Measurements from ENCODE around the gene XXYLT1.

XXYLT1 gene

DNA sequence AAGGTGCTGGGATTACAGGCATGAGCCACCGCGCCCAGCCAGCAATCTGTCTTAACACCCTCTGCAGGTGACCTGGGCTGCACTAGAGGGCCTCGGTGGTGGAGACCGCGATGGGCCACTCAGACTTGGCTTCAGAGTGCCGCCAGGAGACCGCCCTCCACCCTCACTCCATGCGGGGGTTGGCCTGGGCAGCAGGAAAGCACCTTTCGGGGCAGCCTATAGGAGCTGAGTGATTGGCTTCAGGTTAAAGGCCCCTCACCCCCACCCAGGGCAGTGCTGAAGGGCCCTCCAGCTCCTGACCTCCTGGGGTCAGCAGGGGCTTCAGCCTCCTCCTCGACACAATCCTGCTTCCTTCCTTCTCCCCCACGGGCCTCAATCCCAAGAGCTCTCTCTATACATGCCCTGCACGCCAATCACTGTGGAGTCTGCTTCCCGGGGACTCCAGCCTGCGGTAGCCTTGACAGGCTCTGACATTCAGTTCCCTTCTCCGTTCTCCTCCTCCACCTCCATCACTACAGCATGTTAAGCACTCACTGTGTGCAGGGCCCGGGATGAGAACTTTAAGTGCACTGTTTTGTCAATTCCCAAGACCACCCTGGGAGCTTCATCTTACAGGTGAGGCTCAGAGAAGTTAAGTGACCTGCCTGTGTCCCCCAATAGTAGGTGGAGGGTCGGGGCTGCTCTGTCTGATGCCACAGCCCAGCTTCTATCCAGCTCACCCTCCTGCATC, 225.3 kb downstream of the XXYLT1 start:
- no peak for DNase-seq (ENCODE audit: extremely low spot score)
- TF ChIP-seq BHLHE40 (IDR thresholded peaks at IDR 0.05; ENCODE audit: borderline replicate concordance) (no peak), SUZ12 (IDR thresholded peaks at IDR 0.05) (no peak), FOXK2 (IDR thresholded peaks at IDR 0.05) (no peak), ARNT (IDR thresholded peaks at IDR 0.05) (no peak), L3MBTL2 (conservative IDR thresholded peaks at IDR 0.05) (no peak), HDGF (IDR thresholded peaks at IDR 0.05; ENCODE audit: borderline replicate concordance) (no peak), ZNF384 (IDR thresholded peaks at IDR 0.05) (no peak)
- TF ChIP-seq, protein P1, sequence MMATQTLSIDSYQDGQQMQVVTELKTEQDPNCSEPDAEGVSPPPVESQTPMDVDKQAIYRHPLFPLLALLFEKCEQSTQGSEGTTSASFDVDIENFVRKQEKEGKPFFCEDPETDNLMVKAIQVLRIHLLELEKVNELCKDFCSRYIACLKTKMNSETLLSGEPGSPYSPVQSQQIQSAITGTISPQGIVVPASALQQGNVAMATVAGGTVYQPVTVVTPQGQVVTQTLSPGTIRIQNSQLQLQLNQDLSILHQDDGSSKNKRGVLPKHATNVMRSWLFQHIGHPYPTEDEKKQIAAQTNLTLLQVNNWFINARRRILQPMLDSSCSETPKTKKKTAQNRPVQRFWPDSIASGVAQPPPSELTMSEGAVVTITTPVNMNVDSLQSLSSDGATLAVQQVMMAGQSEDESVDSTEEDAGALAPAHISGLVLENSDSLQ (IDR thresholded peaks at IDR 0.05): no peak
- ChIA-PET POLR2A (no interaction called here), CTCF (interaction anchor here (0.6 kb wide), 1 partner anchor 284 kb away, joined by 3 read pairs; no protein-coding TSS in a partner anchor)

DNA sequence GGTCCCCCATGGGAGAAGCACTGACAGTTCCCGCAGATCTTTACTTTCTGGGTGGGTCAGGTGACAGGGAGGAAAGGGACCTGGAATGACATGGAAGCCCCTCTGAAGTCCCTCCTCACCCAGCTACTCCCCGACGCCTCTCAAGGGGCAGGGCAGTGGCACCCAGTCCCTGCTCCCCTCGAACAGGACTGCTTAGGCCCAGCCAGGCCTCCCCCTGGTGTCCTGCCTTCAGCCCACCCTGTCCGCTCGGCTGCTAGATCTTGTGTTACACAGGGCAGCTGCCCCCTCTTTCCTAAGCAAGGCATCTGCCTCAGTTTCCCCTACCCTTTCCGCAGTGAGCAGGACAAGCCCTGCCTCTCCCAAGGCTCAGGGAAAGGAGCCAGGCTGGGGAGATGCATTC, 226.5 kb downstream of the XXYLT1 start:
- DNase-seq (ENCODE audit: extremely low spot score): no peak
- POLR2A ChIA-PET: no interaction called here
- CTCF ChIA-PET: no interaction called here
- TF ChIP-seq ELF4 (IDR thresholded peaks at IDR 0.05): no peak
- no peak for TF ChIP-seq SP1 (IDR thresholded peaks at IDR 0.05)
- TF ChIP-seq ARNT (IDR thresholded peaks at IDR 0.05): no peak
- TF ChIP-seq, protein P1 (IDR thresholded peaks at IDR 0.05): no peak
- TF ChIP-seq ZNF384 (IDR thresholded peaks at IDR 0.05): no peak
- TF ChIP-seq NFRKB (IDR thresholded peaks at IDR 0.05): no peak
- no peak for TF ChIP-seq HDGF (IDR thresholded peaks at IDR 0.05; ENCODE audit: borderline replicate concordance)
- no peak for TF ChIP-seq FOXA1 (IDR thresholded peaks at IDR 0.05)

DNA sequence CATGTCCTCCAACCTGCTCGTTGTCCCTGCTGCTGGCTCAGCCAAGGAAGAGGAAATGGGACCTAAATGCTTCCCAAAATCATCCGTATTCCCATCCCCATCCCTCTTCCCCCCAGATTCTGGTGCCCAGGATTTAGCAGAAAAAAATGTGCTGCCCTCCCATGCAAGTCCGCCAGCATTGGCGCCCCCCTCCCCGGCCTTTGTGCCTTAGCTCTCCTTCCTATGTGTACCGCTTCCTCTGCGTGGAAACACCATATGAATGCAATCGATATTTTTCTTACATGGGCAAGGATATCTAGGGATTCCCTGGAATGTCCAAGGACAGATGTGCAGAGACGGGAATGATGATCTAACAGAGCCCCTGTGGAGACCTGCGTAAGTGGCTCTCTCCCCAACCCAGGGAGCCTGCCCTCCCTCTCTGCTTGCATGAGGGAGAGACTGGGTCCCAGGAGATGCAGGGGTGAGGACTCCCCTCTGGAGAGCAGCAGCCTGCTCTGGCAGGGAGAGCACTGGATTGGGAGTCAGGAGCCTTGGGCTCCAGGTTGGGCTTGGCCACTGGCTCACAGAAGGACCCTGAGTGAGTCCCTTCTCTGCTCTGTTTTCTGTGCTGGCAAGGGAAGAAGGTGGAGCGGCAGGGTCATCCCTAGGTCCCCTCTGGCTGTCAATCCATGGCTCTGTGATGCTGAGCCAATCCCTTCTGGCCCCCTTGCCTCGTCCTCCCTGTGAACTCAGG, 227.2 kb downstream of the XXYLT1 start:
- ChIA-PET POLR2A (no interaction called here), CTCF (no interaction called here)
- no peak for DNase-seq (ENCODE audit: extremely low spot score)
- TF ChIP-seq LEF1 (IDR thresholded peaks at IDR 0.05; ENCODE audit: borderline replicate concordance) (no peak), FOXK2 (IDR thresholded peaks at IDR 0.05) (no peak), FOXM1 (IDR thresholded peaks at IDR 0.05; ENCODE audit: borderline replicate concordance) (no peak), FOXA1 (IDR thresholded peaks at IDR 0.05) (no peak), HDGF (IDR thresholded peaks at IDR 0.05; ENCODE audit: borderline replicate concordance) (no peak), L3MBTL2 (conservative IDR thresholded peaks at IDR 0.05) (no peak), TARDBP (IDR thresholded peaks at IDR 0.05) (no peak), ELF4 (IDR thresholded peaks at IDR 0.05) (no peak), ZNF384 (IDR thresholded peaks at IDR 0.05) (no peak), SP1 (IDR thresholded peaks at IDR 0.05) (no peak), SUZ12 (IDR thresholded peaks at IDR 0.05) (no peak), BHLHE40 (IDR thresholded peaks at IDR 0.05; ENCODE audit: borderline replicate concordance) (no peak), ARNT (IDR thresholded peaks at IDR 0.05) (no peak), NFRKB (IDR thresholded peaks at IDR 0.05) (no peak), CTBP1 (IDR thresholded peaks at IDR 0.05; ENCODE audit: borderline replicate concordance) (no peak)
- TF ChIP-seq, protein P1 (IDR thresholded peaks at IDR 0.05): no peak

DNA sequence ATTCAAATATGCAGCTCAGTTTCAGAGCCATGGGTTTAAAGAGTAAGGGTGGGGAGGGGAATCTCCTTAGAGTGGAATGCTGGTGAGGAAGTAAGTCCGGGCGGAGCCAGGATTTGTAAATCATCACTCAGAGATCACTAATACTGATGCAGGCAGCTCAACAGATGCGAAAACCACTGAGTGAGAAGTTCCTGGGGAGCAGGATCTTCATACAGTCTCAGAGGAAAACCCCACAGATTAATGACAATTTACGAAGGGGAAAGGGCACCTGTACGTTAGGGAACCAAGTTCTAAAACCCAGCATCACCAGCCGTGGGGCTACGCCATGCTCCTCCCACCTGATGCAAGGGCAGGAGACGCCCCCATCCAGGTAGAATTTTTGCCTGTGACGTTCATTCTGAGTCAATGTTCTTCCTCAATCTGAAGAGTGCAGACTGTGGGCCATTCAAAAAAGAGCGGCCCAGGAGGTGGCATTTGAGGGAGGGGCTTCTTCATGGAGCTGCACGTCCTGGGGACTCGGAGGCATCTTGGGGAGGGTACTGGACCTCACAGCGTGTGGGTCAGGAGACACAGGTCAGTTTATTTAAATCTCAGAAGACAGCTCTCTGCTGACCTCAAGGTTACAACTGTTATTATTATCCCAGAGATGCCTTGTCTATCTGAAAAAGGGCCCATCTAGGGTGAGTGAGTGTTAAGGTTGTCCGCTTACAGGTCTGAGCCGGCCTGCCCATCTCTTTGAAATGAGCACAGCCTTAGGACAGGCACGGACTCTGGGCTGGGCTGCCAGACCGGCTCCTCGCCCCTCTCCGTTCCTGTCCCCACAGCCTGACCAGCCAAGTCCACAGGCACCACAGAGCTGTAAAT, 228.0 kb downstream of the XXYLT1 start:
- no peak for DNase-seq (ENCODE audit: extremely low spot score)
- TF ChIP-seq ZNF384 (IDR thresholded peaks at IDR 0.05) (no peak), FOXK2 (IDR thresholded peaks at IDR 0.05) (no peak), ELF4 (IDR thresholded peaks at IDR 0.05) (no peak), TARDBP (IDR thresholded peaks at IDR 0.05) (no peak), LEF1 (IDR thresholded peaks at IDR 0.05; ENCODE audit: borderline replicate concordance) (no peak), FOXM1 (IDR thresholded peaks at IDR 0.05; ENCODE audit: borderline replicate concordance) (no peak), SUZ12 (IDR thresholded peaks at IDR 0.05) (no peak), ARNT (IDR thresholded peaks at IDR 0.05) (no peak)
- CTCF ChIA-PET: no interaction called here
- POLR2A ChIA-PET: no interaction called here

DNA sequence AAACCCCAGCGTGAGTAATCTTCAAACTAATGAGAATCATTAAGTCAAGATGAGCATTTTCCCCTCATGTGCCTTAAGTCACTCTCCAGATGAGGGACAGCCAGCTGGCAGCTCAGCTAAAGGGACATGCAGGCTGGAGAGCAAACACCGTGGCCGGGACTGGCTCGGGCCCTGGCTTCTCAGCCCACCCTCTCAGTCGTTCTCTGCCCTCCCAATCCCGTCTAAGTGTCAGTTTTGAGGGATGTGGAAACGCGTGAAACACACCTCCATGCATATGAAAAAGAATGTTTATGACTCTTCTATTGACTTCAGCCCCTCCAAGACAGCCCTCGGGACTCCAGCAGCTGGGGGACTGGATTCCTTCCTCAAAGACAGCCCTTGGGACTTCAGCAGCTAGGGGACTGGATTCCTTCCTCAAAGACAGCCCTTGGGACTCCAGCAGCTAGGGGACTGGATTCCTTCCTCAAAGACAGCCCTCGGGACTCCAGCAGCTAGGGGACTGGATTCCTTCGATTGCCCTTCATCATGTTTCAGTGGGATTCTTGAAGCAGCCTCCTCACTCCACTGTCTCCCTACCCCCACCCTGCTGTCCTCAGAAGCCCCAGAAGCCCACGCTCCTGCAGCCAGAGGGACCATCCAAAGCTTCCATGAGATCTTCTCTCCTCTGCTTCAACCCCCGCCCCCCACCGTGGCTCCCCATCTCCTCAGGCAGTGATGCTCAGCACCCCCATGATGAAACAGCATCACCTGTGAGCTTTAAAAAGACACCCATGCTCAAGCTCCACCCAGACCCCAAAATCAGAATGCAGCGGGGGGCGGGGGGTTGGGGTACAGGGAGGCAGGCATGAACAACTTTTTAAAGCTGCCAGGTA, 228.9 kb downstream of the XXYLT1 start:
- ChIA-PET CTCF (no interaction called here), POLR2A (no interaction called here)
- TF ChIP-seq FOXK2 (IDR thresholded peaks at IDR 0.05): no peak
- TF ChIP-seq BHLHE40 (IDR thresholded peaks at IDR 0.05; ENCODE audit: borderline replicate concordance): no peak
- TF ChIP-seq NFRKB (IDR thresholded peaks at IDR 0.05): no peak
- TF ChIP-seq TARDBP (IDR thresholded peaks at IDR 0.05): no peak
- no peak for TF ChIP-seq ZNF384 (IDR thresholded peaks at IDR 0.05)
- TF ChIP-seq, protein P1 (IDR thresholded peaks at IDR 0.05): no peak
- no peak for TF ChIP-seq HDGF (IDR thresholded peaks at IDR 0.05; ENCODE audit: borderline replicate concordance)
- no peak for TF ChIP-seq CTBP1 (IDR thresholded peaks at IDR 0.05; ENCODE audit: borderline replicate concordance)
- no peak for DNase-seq (ENCODE audit: extremely low spot score)

Measured in HEK293T (cell line).